Measurements from ENCODE around the gene PLCB4. TPM values are rescaled to one million over a fixed set of nuclear protein-coding genes. Genes with fewer than 3 reads are reported as not detected.

PLCB4 gene
- total and polyA plus RNA-seq, 7 experiments from 2014 or later: 0.05 to 0.09 TPM; not detected in 5

DNA sequence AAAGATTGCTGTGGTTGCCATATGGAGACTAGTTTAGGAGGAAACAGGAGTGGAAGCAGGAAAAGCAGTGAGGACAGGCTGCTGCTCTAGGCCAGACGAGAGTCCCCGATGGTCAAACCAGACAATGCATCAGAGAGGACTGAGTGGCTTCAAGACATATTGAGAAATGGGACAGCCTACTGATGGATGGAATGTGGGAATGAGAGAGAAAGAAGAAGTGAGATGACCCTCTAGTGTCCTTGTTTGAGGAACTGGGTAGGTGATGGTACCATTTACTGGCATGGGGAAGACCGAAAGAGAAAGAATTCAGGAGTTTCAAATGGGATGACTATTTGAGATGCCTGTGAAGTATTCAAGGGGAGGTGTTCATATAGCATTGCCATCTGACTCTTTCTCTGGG, 333.7 kb downstream of the PLCB4 start:
- DNase-seq: no peak
- Histone ChIP-seq H3K27ac (ENCODE audit: low read depth, low read length) (no peak overlapping the region), H3K36me3 (ENCODE audit: control insufficient read depth in 2 of 3, insufficient read depth in 3 of 3, low read length in 3 of 3) (no peaks in the 10 kb centered on the region), H3K4me1 (ENCODE audit: control insufficient read depth in 2 of 2, insufficient read depth in 2 of 2, low read length in 2 of 2) (no peaks in the 10 kb centered on the region), H3K9me3 (ENCODE audit: control insufficient read depth in 2 of 3, low read length in 3 of 3) (no peaks in the 10 kb centered on the region), H3K4me3 (ENCODE audit: low read length) (no peak overlapping the region), H3K27me3 (ENCODE audit: control insufficient read depth in 2 of 2, insufficient read depth in 2 of 2, low read length in 2 of 2) (no peaks in the 10 kb centered on the region)
- Mint-ChIP-seq H3K4me3 (no peak overlapping the region), H3K27me3 (peaks cover 0 to 5% (median 0%) of the 10 kb centered on the region in 5 donors), H3K36me3 (no peaks in the 10 kb centered on the region), H3K4me1 (no peaks in the 10 kb centered on the region), H3K27ac (no peak overlapping the region), H3K9me3 (no peaks in the 10 kb centered on the region)
- intact Hi-C loops (cut with micrococcal nuclease): no loop called here
- ChIA-PET POLR2A (no interaction called here), CTCF (no interaction called here)
- no peak for ATAC-seq

DNA sequence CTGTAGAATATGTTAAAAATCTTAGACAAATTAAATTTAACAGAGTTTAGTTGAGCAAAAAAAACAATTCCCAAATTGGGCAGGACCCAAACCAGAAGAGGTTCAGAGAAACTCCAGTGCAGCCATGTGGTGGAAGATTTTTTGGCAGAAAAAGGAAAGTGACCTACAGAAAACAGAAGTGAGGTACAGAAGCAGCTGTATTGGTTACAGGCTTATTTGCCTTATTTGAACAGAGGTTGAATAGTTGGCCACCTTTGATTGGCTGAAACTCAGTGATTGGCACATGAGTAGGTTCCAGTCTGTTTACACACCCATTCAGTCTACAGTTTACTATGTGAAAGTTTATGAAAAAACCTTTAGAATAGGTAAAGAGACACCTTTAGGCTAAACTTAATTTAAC, 334.6 kb downstream of the PLCB4 start:
- H3K27ac ChIP-seq (ENCODE audit: low read depth, low read length): no peak overlapping the region
- ChIA-PET POLR2A (no interaction called here), CTCF (no interaction called here)
- no peak overlapping the region for H3K27ac Mint-ChIP-seq
- no peaks in the 10 kb centered on the region for H3K4me1 Mint-ChIP-seq
- intact Hi-C loops (cut with micrococcal nuclease): no loop called here
- H3K4me3 Mint-ChIP-seq: no peak overlapping the region
- H3K36me3 ChIP-seq (ENCODE audit: control insufficient read depth in 2 of 3, insufficient read depth in 3 of 3, low read length in 3 of 3): no peaks in the 10 kb centered on the region
- ATAC-seq (no peak), DNase-seq (no peak)
- H3K9me3 ChIP-seq (ENCODE audit: control insufficient read depth in 2 of 3, low read length in 3 of 3): no peaks in the 10 kb centered on the region
- H3K27me3 Mint-ChIP-seq: peaks cover 0 to 5% (median 0%) of the 10 kb centered on the region in 5 donors
- H3K4me1 ChIP-seq (ENCODE audit: control insufficient read depth in 2 of 2, insufficient read depth in 2 of 2, low read length in 2 of 2): no peaks in the 10 kb centered on the region
- no peaks in the 10 kb centered on the region for H3K27me3 ChIP-seq (ENCODE audit: control insufficient read depth in 2 of 2, insufficient read depth in 2 of 2, low read length in 2 of 2)
- H3K9me3 Mint-ChIP-seq: no peaks in the 10 kb centered on the region
- no peak overlapping the region for H3K4me3 ChIP-seq (ENCODE audit: low read length)
- no peaks in the 10 kb centered on the region for H3K36me3 Mint-ChIP-seq

GRCh38 chr20:9407805-9408421, 339.0 kb downstream of the PLCB4 start:
- Mint-ChIP-seq H3K9me3 (no peaks in the 10 kb centered on the region), H3K4me3 (no peak overlapping the region), H3K4me1 (no peaks in the 10 kb centered on the region), H3K27me3 (no peaks in the 10 kb centered on the region), H3K27ac (no peak overlapping the region), H3K36me3 (no peaks in the 10 kb centered on the region)
- H3K4me3 ChIP-seq (ENCODE audit: low read length): no peak overlapping the region
- H3K9me3 ChIP-seq (ENCODE audit: control insufficient read depth in 2 of 3, low read length in 3 of 3): no peaks in the 10 kb centered on the region
- no peaks in the 10 kb centered on the region for H3K27me3 ChIP-seq (ENCODE audit: control insufficient read depth in 2 of 2, insufficient read depth in 2 of 2, low read length in 2 of 2)
- H3K36me3 ChIP-seq (ENCODE audit: control insufficient read depth in 2 of 3, insufficient read depth in 3 of 3, low read length in 3 of 3): no peaks in the 10 kb centered on the region
- POLR2A ChIA-PET: no interaction called here
- H3K4me1 ChIP-seq (ENCODE audit: control insufficient read depth in 2 of 2, insufficient read depth in 2 of 2, low read length in 2 of 2): no peaks in the 10 kb centered on the region
- H3K27ac ChIP-seq (ENCODE audit: low read depth, low read length): no peak overlapping the region
- peak; percentile 59 for ATAC-seq
- peak in 5 of 9 donors; percentile 7 to 38 (median 31) for DNase-seq
- CTCF ChIA-PET: no interaction called here
- intact Hi-C loops (cut with micrococcal nuclease): loop anchor here in 1 of 2 donors (5.0 kb wide), 1 partner anchor 179 kb away; no protein-coding TSS in a partner anchor

- intact Hi-C loops (cut with micrococcal nuclease): loop anchor here in 1 of 2 donors (5.0 kb wide), 1 partner anchor 179 kb away; no protein-coding TSS in a partner anchor
- H3K4me1 ChIP-seq (ENCODE audit: control insufficient read depth in 2 of 2, insufficient read depth in 2 of 2, low read length in 2 of 2): no peaks in the 10 kb centered on the region
These were observed 339.8 kb downstream of the PLCB4 start for GRCh38 chr20:9408422-9409300.

DNA sequence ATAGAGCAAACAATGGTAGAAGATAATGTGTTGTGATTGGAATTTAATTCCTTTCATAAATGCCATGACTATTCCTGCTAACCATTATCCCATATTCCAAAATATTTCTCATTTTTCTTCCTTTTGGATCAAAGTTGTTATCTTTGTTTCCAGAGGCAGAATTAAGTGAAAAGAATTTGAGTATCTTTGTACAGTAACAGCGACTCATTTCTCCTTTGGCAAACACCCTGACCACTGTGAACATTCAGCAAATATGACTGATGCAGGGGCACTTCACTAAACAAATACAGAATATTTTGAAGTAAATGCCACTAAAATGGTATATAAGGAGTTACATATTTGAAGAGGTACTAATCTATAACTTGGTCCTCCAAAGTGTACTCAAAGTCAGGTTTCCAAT, 340.5 kb downstream of the PLCB4 start:
- H3K36me3 Mint-ChIP-seq: no peaks in the 10 kb centered on the region
- DNase-seq (no peak), ATAC-seq (no peak)
- no peak overlapping the region for H3K4me3 ChIP-seq (ENCODE audit: low read length)
- no peak overlapping the region for H3K27ac Mint-ChIP-seq
- ChIA-PET CTCF (no interaction called here), POLR2A (no interaction called here)
- no peaks in the 10 kb centered on the region for H3K27me3 ChIP-seq (ENCODE audit: control insufficient read depth in 2 of 2, insufficient read depth in 2 of 2, low read length in 2 of 2)
- no peaks in the 10 kb centered on the region for H3K27me3 Mint-ChIP-seq
- H3K4me1 Mint-ChIP-seq: no peaks in the 10 kb centered on the region
- H3K36me3 ChIP-seq (ENCODE audit: control insufficient read depth in 2 of 3, insufficient read depth in 3 of 3, low read length in 3 of 3): no peaks in the 10 kb centered on the region
- H3K4me3 Mint-ChIP-seq: no peak overlapping the region
- H3K4me1 ChIP-seq (ENCODE audit: control insufficient read depth in 2 of 2, insufficient read depth in 2 of 2, low read length in 2 of 2): no peaks in the 10 kb centered on the region
- intact Hi-C loops (cut with micrococcal nuclease): loop anchor here in 1 of 2 donors (5.0 kb wide), 1 partner anchor 178 kb away; no protein-coding TSS in a partner anchor
- no peaks in the 10 kb centered on the region for H3K9me3 ChIP-seq (ENCODE audit: control insufficient read depth in 2 of 3, low read length in 3 of 3)
- H3K27ac ChIP-seq (ENCODE audit: low read depth, low read length): no peak overlapping the region
- H3K9me3 Mint-ChIP-seq: no peaks in the 10 kb centered on the region

More at GRCh38 chr20:9408422-9409300, 339.8 kb downstream of the PLCB4 start:
- Mint-ChIP-seq H3K27ac (no peak overlapping the region), H3K9me3 (no peaks in the 10 kb centered on the region), H3K4me1 (no peaks in the 10 kb centered on the region), H3K36me3 (no peaks in the 10 kb centered on the region), H3K27me3 (no peaks in the 10 kb centered on the region), H3K4me3 (no peak overlapping the region)
- H3K27ac ChIP-seq (ENCODE audit: low read depth, low read length): no peak overlapping the region
- no peak overlapping the region for H3K4me3 ChIP-seq (ENCODE audit: low read length)
- CTCF ChIA-PET: no interaction called here
- DNase-seq: no peak
- no peak for ATAC-seq
- no peaks in the 10 kb centered on the region for H3K36me3 ChIP-seq (ENCODE audit: control insufficient read depth in 2 of 3, insufficient read depth in 3 of 3, low read length in 3 of 3)
- no peaks in the 10 kb centered on the region for H3K9me3 ChIP-seq (ENCODE audit: control insufficient read depth in 2 of 3, low read length in 3 of 3)
- POLR2A ChIA-PET: no interaction called here
- H3K27me3 ChIP-seq (ENCODE audit: control insufficient read depth in 2 of 2, insufficient read depth in 2 of 2, low read length in 2 of 2): no peaks in the 10 kb centered on the region

DNA sequence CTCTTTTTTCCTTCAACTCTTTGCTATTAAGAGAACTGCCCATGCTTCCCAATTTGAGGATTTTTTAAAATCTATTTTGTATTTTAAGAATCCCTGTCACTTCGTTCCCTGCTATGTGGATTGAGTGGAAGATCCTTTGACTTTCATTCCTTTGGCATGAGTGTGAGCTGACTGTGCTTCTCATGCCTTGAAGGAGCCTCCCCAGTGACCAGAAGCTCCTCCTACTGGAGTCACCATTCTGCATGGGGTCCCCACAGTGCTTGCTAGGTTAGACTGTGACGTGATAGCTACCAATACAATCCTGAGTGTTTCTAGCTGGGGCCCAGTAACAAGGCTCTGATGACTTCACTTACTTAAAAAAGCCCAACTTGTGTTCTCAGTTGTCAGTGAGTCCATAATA, 341.1 kb downstream of the PLCB4 start:
- H3K4me1 ChIP-seq (ENCODE audit: control insufficient read depth in 2 of 2, insufficient read depth in 2 of 2, low read length in 2 of 2): no peaks in the 10 kb centered on the region
- Mint-ChIP-seq H3K36me3 (no peaks in the 10 kb centered on the region), H3K27ac (no peak overlapping the region), H3K9me3 (no peaks in the 10 kb centered on the region), H3K4me1 (no peaks in the 10 kb centered on the region), H3K27me3 (no peaks in the 10 kb centered on the region), H3K4me3 (no peak overlapping the region)
- no peak for ATAC-seq
- no peak overlapping the region for H3K4me3 ChIP-seq (ENCODE audit: low read length)
- POLR2A ChIA-PET: no interaction called here
- H3K36me3 ChIP-seq (ENCODE audit: control insufficient read depth in 2 of 3, insufficient read depth in 3 of 3, low read length in 3 of 3): no peaks in the 10 kb centered on the region
- no peak overlapping the region for H3K27ac ChIP-seq (ENCODE audit: low read depth, low read length)
- no peak for DNase-seq
- CTCF ChIA-PET: no interaction called here
- no peaks in the 10 kb centered on the region for H3K9me3 ChIP-seq (ENCODE audit: control insufficient read depth in 2 of 3, low read length in 3 of 3)
- intact Hi-C loops (cut with micrococcal nuclease): loop anchor here in 1 of 2 donors (5.0 kb wide), 1 partner anchor 177 kb away; no protein-coding TSS in a partner anchor
- no peaks in the 10 kb centered on the region for H3K27me3 ChIP-seq (ENCODE audit: control insufficient read depth in 2 of 2, insufficient read depth in 2 of 2, low read length in 2 of 2)

Measured in naive thymus-derived CD4-positive, alpha-beta T cell (primary cell).